Fibroblast of lung (primary cell): ENCODE results near the gene EPAS1. TPM values are rescaled to one million over a fixed set of nuclear protein-coding genes. Genes with fewer than 3 reads are reported as not detected.
A peak's percentile ranks its signal among the peaks of the same experiment; 100 is the strongest.

Experiments
- DNase-seq, 2 donors: peaks; one replicate each; pipeline versions ENCODE4 v3.0.0 to v3.0.0-alpha.2; 2010; ENCODE audit warnings: low read depth in 2 of 2
- H2AFZ ChIP-seq: 2 replicates; pipeline ENCODE4 v1.5.1; 2012; ENCODE audit warnings: low read length, control low read depth, inconsistent platforms
- H3K27ac ChIP-seq: 2 replicates; pipeline ENCODE4 v1.5.1; 2011; ENCODE audit warnings: low read length, control low read depth; ENCODE audit not compliant: insufficient read depth
- H3K27me3 ChIP-seq: 2 replicates; pipeline ENCODE4 v1.5.1; 2011; ENCODE audit warnings: mild to moderate bottlenecking, low read length; ENCODE audit not compliant: control insufficient read depth, insufficient read depth
- H3K36me3 ChIP-seq: 2 replicates; pipeline ENCODE4 v1.5.1; 2011; ENCODE audit warnings: low read length; ENCODE audit not compliant: control insufficient read depth, insufficient read depth
- H3K4me1 ChIP-seq: 2 replicates; pipeline ENCODE4 v1.5.1; 2011; ENCODE audit warnings: low read length; ENCODE audit not compliant: control insufficient read depth, insufficient read depth; ENCODE audit errors: extremely low read depth
- H3K4me2 ChIP-seq: 2 replicates; pipeline ENCODE4 v1.5.1; 2011; ENCODE audit warnings: low read length, control low read depth; ENCODE audit not compliant: insufficient read depth; ENCODE audit errors: extremely low read depth
- H3K4me3 ChIP-seq, 4 experiments: fragments of 200-600 bp in 1 of 4; sonication (generic) in 1 of 4; replicated peaks in 1 of 4; 2 replicates each; pipeline ENCODE4 v1.5.1; 2011 to 2016; ENCODE audit warnings: low read length in 4 of 4, low read depth in 3 of 4, mild to moderate bottlenecking in 3 of 4, control low read depth in 2 of 4, inconsistent platforms in 1 of 4, mixed read lengths in 1 of 4; ENCODE audit not compliant: insufficient read depth in 1 of 4; ENCODE audit errors: control extremely low read depth in 1 of 4
- H3K79me2 ChIP-seq: 2 replicates; pipeline ENCODE4 v1.5.1; 2012; ENCODE audit warnings: mild to moderate bottlenecking, low read length, inconsistent platforms; ENCODE audit not compliant: control insufficient read depth, insufficient read depth
- H3K9ac ChIP-seq: 2 replicates; pipeline ENCODE4 v1.5.1; 2011; ENCODE audit warnings: mild to moderate bottlenecking, low read length, control low read depth; ENCODE audit not compliant: insufficient read depth
- H3K9me3 ChIP-seq: 2 replicates; pipeline ENCODE4 v1.5.1; 2012; ENCODE audit warnings: low read depth, low read length; ENCODE audit not compliant: control insufficient read depth, insufficient read depth
- H4K20me1 ChIP-seq: 2 replicates; pipeline ENCODE4 v1.5.1; 2011; ENCODE audit warnings: low read length; ENCODE audit not compliant: control insufficient read depth, insufficient read depth; ENCODE audit errors: extremely low read depth
- EZH2 ChIP-seq: IDR thresholded peaks from 2 replicates; pipeline ENCODE4 v1.5.1; 2012; ENCODE audit warnings: low read length, control low read depth, mild to moderate bottlenecking; ENCODE audit errors: missing control alignments
- polyA plus RNA-seq, 2 donors: library from polyadenylated mRNA; depleted of rRNA in 1 of 2; stranded (reverse) in 1 of 2; unstranded in 1 of 2; fragments of >200 nt; gene quantifications; 2 replicates each; pipeline ENCODE4 v1.2.1, GENCODE V29; 2011 to 2012; ENCODE audit warnings: missing spikeins in 1 of 2
- total RNA-seq: library from RNA; depleted of rRNA; stranded (reverse); fragments of >200 nt; gene quantifications from 2 replicates; pipeline ENCODE4 v1.2.1, GENCODE V29; 2014
- TF ChIP-seq, protein P1 (sequence below), 2 donors: IDR thresholded peaks in 1 of 2; conservative IDR thresholded peaks in 1 of 2; 1 replicate in 1 of 2; 2 replicates in 1 of 2; pipeline ENCODE4 v1.5.1; 2011 to 2012; ENCODE audit warnings: low read length in 2 of 2, control low read depth in 1 of 2, inconsistent platforms in 1 of 2, low read depth in 1 of 2, mild to moderate bottlenecking in 1 of 2

EPAS1 gene
- total and polyA plus RNA-seq, 2 donors (not counting 1 experiment from before 2014, with no cell fraction given), result 120 to 941 TPM

DNA sequence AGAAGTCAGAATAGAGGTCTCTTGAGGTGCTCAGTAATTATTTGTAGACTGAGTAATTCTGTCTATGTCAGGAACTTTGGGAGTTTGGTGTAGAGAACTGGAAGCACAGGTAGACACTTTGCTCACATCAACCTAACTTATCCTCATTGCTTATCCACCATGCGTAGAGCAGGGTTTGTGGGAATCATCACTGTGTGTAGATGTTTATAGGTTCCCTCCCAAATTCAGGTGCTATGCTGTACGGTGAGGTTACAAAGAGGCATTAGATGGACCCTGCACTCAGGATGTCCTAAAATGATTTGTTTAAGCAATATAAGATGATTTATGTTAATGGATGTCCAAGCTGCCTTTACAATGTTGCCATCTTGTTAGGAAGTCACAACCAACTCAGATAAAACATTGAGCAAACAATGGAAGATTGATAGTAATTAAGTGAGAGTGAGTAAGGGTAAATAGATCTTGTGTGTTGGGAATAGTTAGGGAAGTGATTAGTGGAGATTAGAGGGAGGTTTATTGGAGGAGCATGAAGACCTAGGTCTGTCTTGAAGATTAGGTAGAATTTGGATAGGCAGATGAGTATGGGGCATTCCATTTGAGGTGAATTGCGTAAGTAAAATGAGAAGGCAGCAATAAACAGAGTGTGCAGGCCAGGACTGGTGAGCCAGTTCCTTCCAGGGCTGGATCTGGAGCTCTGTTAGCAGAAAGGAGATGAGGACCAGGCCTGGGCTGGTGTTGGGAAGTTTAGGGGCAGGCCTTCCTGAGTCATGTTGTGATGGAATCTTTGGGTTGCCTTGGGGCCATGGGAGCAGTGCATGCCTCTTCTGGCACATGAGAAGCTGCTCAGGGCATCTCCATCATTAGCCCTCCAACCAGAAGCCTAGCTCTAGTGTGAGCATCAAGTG lies 12.1 kb downstream of the EPAS1 start:
- Histone ChIP-seq H3K36me3 (no peaks in the 10 kb centered on the region), H3K4me3 (no peak overlapping the region), H4K20me1 (peaks cover 2% of the 10 kb centered on the region), H3K79me2 (peaks cover 78% of the 10 kb centered on the region), H3K4me1 (peaks cover 28% of the 10 kb centered on the region), H3K9me3 (no peaks in the 10 kb centered on the region), H3K27me3 (no peaks in the 10 kb centered on the region), H3K27ac (no peak overlapping the region), H3K4me2 (no peak overlapping the region), H3K9ac (no peak overlapping the region), H2AFZ (no peak overlapping the region)
- DNase-seq, result no peak
- TF ChIP-seq, protein P1, sequence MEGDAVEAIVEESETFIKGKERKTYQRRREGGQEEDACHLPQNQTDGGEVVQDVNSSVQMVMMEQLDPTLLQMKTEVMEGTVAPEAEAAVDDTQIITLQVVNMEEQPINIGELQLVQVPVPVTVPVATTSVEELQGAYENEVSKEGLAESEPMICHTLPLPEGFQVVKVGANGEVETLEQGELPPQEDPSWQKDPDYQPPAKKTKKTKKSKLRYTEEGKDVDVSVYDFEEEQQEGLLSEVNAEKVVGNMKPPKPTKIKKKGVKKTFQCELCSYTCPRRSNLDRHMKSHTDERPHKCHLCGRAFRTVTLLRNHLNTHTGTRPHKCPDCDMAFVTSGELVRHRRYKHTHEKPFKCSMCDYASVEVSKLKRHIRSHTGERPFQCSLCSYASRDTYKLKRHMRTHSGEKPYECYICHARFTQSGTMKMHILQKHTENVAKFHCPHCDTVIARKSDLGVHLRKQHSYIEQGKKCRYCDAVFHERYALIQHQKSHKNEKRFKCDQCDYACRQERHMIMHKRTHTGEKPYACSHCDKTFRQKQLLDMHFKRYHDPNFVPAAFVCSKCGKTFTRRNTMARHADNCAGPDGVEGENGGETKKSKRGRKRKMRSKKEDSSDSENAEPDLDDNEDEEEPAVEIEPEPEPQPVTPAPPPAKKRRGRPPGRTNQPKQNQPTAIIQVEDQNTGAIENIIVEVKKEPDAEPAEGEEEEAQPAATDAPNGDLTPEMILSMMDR (conservative IDR thresholded peaks at IDR 0.05 in 1 of 2, IDR thresholded peaks at IDR 0.05 in 1 of 2; ENCODE audit: low read depth in 1 of 2, low read length in 2 of 2), result no peak
- no peak for TF ChIP-seq EZH2

- TF ChIP-seq, protein P1 (conservative IDR thresholded peaks at IDR 0.05 in 1 of 2, IDR thresholded peaks at IDR 0.05 in 1 of 2; ENCODE audit: low read depth in 1 of 2, low read length in 2 of 2), result no peak
- TF ChIP-seq EZH2, result no peak
- H3K4me1 ChIP-seq, result peaks cover 37% of the 10 kb centered on the region
- H3K36me3 ChIP-seq, result no peaks in the 10 kb centered on the region
- H3K27me3 ChIP-seq, result no peaks in the 10 kb centered on the region
- no peak overlapping the region for H3K9ac ChIP-seq
- H3K4me2 ChIP-seq, result no peak overlapping the region
- no peak for DNase-seq
- no peaks in the 10 kb centered on the region for H3K9me3 ChIP-seq
- H3K27ac ChIP-seq, result no peak overlapping the region
- H3K4me3 ChIP-seq, result no peak overlapping the region
- H3K79me2 ChIP-seq, result peaks cover 72% of the 10 kb centered on the region
- H4K20me1 ChIP-seq, result peaks cover 2% of the 10 kb centered on the region
- H2AFZ ChIP-seq, result no peak overlapping the region
Measured at GRCh38 chr2:46310446-46310845, 13.2 kb downstream of the EPAS1 start.

GRCh38 chr2:46311651-46312223 lies 14.5 kb downstream of the EPAS1 start:
- Histone ChIP-seq H3K4me3 (no peak overlapping the region), H2AFZ (no peak overlapping the region), H3K79me2 (peaks cover 63% of the 10 kb centered on the region), H3K9ac (no peak overlapping the region), H3K4me2 (no peak overlapping the region), H3K36me3 (no peaks in the 10 kb centered on the region), H4K20me1 (no peaks in the 10 kb centered on the region), H3K4me1 (peaks cover 41% of the 10 kb centered on the region), H3K27me3 (no peaks in the 10 kb centered on the region), H3K9me3 (no peaks in the 10 kb centered on the region), H3K27ac (no peak overlapping the region)
- DNase-seq, result peak in 1 of 2 donors; percentile 92
- TF ChIP-seq EZH2, result no peak
